Kidney (tissue), 14 donors: ENCODE results near the gene FOXN3. TPM values are rescaled to one million over a fixed set of nuclear protein-coding genes. Genes with fewer than 3 reads are reported as not detected.

Experiments
- DNase-seq, 5 donors: peaks; one replicate each; pipeline ENCODE4 v3.0.0-alpha.2; 2013 to 2020
- FAIRE-seq: peaks from 2 replicates; lab custom pipeline; 2012; peaks lifted over from hg19 to GRCh38; lab: Jason Lieb, UNC
- H3K27ac ChIP-seq, 2 donors: one replicate each; pipeline ENCODE4 v1.7.0; 2013; ENCODE audit warnings: low read depth in 2 of 2, low read length in 2 of 2, inconsistent platforms in 1 of 2
- H3K27me3 ChIP-seq: one replicate; pipeline ENCODE4 v1.7.1; 2013; ENCODE audit warnings: low read length, inconsistent platforms; ENCODE audit not compliant: control insufficient read depth, insufficient read depth
- H3K36me3 ChIP-seq, 3 donors: one replicate each; pipeline versions ENCODE4 v1.7.0 to v1.7.1; 2013; ENCODE audit warnings: low read length in 3 of 3, control low read depth in 1 of 3, inconsistent platforms in 1 of 3; ENCODE audit not compliant: insufficient read depth in 3 of 3, control insufficient read depth in 2 of 3
- H3K4me1 ChIP-seq, 3 donors: one replicate each; pipeline versions ENCODE4 v1.7.0 to v1.7.1; 2013; ENCODE audit warnings: low read length in 3 of 3, inconsistent platforms in 1 of 3, low read depth in 1 of 3; ENCODE audit not compliant: control insufficient read depth in 2 of 3, insufficient read depth in 2 of 3
- H3K4me3 ChIP-seq, 3 donors: one replicate each; pipeline versions ENCODE4 v1.7.0 to v1.8.1; 2013; ENCODE audit warnings: low read length in 3 of 3, control low read depth in 1 of 3, inconsistent platforms in 1 of 3
- H3K9ac ChIP-seq, 3 donors: one replicate each; pipeline versions ENCODE4 v1.7.0 to v1.7.1; 2013; ENCODE audit warnings: low read length in 3 of 3, control low read depth in 1 of 3, inconsistent platforms in 1 of 3
- H3K9me3 ChIP-seq, 3 donors: one replicate each; pipeline versions ENCODE4 v1.7.0 to v1.7.1; 2013; ENCODE audit warnings: low read length in 3 of 3, control low read depth in 1 of 3, inconsistent platforms in 1 of 3; ENCODE audit not compliant: control insufficient read depth in 2 of 3, insufficient read depth in 1 of 3
- CTCF ChIP-seq: IDR thresholded peaks from 3 replicates; pipeline ENCODE4 v1.5.1; 2012; ENCODE audit warnings: mild to moderate bottlenecking, moderate library complexity, borderline replicate concordance; ENCODE audit not compliant: insufficient read depth; ENCODE audit errors: extremely low read depth
- intact Hi-C: fragments of 100-400 bp; cut with DNase I; formaldehyde crosslinking; loops from one replicate; pipeline ENCODE4 v1.11.1; 2022
- polyA plus RNA-seq: library from polyadenylated mRNA; stranded (reverse); fragments of 350-450 nt; fragmentation: Illumina TruSeq; extraction: RNeasy Lipid Tissue Mini Kit (QIAGEN cat#74804); gene quantifications from one replicate; pipeline ENCODE4 v1.2.3, GENCODE V29; 2014; ENCODE audit warnings: low read depth, low replicate concordance; ENCODE audit not compliant: insufficient read depth
- total RNA-seq: library from RNA; stranded (reverse); fragmentation: NEBNext Ultra II Directional; extraction: Animal tissue kit (Norgen Biotek cat#: 25700); gene quantifications from one replicate; pipeline ENCODE4 v1.2.1, GENCODE V29; 2021
- donor health status: control.
- donor health status: control.
- donor health status: control.
- donor health status: control.
- donor health status: control.
- donor health status: DM: yes; HTN: yes; CAD: no.
- donor health status: Normal renal cell carcinoma (clear cell type).

Gene FOXN3
- total and polyA plus RNA-seq, 2 donors from 2014 or later: 6.4 to 50.1 TPM

- H3K4me1 ChIP-seq: no peaks in the 10 kb centered on the region
- no peak overlapping the region for H3K9ac ChIP-seq
- intact Hi-C loops: no loop called here
- no peaks in the 10 kb centered on the region for H3K36me3 ChIP-seq
- H3K27me3 ChIP-seq: no peaks in the 10 kb centered on the region
- no peak for FAIRE-seq
- H3K4me3 ChIP-seq: no peak overlapping the region
- TF ChIP-seq CTCF: no peak
- H3K9me3 ChIP-seq: no peaks in the 10 kb centered on the region
- DNase-seq: no peak
- H3K27ac ChIP-seq: no peak overlapping the region
Measured at GRCh38 chr14:89146274-89146673, 270.8 kb downstream of the FOXN3 start.

GRCh38 chr14:89144642-89145041 lies 272.4 kb downstream of the FOXN3 start:
- intact Hi-C loops: no loop called here
- H3K27ac ChIP-seq: no peak overlapping the region
- H3K9me3 ChIP-seq: no peaks in the 10 kb centered on the region
- FAIRE-seq (no peak), DNase-seq (no peak)
- no peaks in the 10 kb centered on the region for H3K27me3 ChIP-seq
- no peak for TF ChIP-seq CTCF
- no peak overlapping the region for H3K9ac ChIP-seq
- no peaks in the 10 kb centered on the region for H3K36me3 ChIP-seq
- H3K4me3 ChIP-seq: no peak overlapping the region
- H3K4me1 ChIP-seq: no peaks in the 10 kb centered on the region

GRCh38 chr14:89144066-89144465 lies 273.0 kb downstream of the FOXN3 start:
- no peaks in the 10 kb centered on the region for H3K4me1 ChIP-seq
- no peaks in the 10 kb centered on the region for H3K27me3 ChIP-seq
- no peak for TF ChIP-seq CTCF
- H3K36me3 ChIP-seq: no peaks in the 10 kb centered on the region
- no peak overlapping the region for H3K27ac ChIP-seq
- H3K4me3 ChIP-seq: no peak overlapping the region
- H3K9me3 ChIP-seq: no peaks in the 10 kb centered on the region
- intact Hi-C loops: no loop called here
- DNase-seq (no peak), FAIRE-seq (no peak)
- H3K9ac ChIP-seq: no peak overlapping the region

GRCh38 chr14:89143595-89143994 lies 273.4 kb downstream of the FOXN3 start:
- Histone ChIP-seq H3K9ac (no peak overlapping the region), H3K9me3 (no peaks in the 10 kb centered on the region), H3K4me1 (no peaks in the 10 kb centered on the region), H3K4me3 (no peak overlapping the region), H3K27me3 (no peaks in the 10 kb centered on the region), H3K27ac (no peak overlapping the region), H3K36me3 (no peaks in the 10 kb centered on the region)
- FAIRE-seq (no peak), DNase-seq (no peak)
- intact Hi-C loops: no loop called here
- TF ChIP-seq CTCF: no peak
